Occipital lobe (tissue), 2 donors: ENCODE results near the gene HLA-DPB1. TPM values are rescaled to one million over a fixed set of nuclear protein-coding genes. Genes with fewer than 3 reads are reported as not detected.

Experiments used
- DNase-seq: peaks from one replicate; lab custom pipeline; 2025; lab: John Stamatoyannopoulos, UW
- total RNA-seq: library from RNA; depleted of rRNA; stranded (reverse); fragments of >200 nt; gene quantifications from one replicate; pipeline ENCODE4 v1.2.3, GENCODE V29; 2014

The HLA-DPB1 gene
- total RNA-seq, 1 donor from 2014 or later, result 1.4 TPM

GRCh38 chr6:33128318-33128717 lies 52.5 kb downstream of the HLA-DPB1 start:
- no peak for DNase-seq

DNA sequence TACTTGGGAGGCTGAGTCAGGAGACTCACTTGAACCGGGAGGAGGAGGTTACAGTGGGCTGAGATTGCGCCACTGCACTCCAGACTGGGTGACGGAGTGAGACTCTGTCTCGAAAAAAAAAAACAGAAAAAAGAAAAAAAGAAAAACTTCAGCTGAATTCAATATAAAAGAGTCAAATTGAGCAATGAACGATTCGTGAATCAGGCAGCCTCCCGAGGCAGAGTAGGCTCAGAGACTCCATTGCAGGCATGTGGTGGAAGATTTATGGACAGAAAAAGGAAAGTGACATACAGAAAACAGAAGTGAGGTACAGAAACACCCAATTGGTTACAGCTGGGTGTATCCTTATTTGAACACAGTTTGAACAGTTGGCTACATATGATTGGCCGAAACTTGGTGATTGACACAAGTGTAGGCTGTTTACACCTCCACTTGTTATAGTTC lies 56.3 kb downstream of the HLA-DPB1 start:
- no peak for DNase-seq

DNA sequence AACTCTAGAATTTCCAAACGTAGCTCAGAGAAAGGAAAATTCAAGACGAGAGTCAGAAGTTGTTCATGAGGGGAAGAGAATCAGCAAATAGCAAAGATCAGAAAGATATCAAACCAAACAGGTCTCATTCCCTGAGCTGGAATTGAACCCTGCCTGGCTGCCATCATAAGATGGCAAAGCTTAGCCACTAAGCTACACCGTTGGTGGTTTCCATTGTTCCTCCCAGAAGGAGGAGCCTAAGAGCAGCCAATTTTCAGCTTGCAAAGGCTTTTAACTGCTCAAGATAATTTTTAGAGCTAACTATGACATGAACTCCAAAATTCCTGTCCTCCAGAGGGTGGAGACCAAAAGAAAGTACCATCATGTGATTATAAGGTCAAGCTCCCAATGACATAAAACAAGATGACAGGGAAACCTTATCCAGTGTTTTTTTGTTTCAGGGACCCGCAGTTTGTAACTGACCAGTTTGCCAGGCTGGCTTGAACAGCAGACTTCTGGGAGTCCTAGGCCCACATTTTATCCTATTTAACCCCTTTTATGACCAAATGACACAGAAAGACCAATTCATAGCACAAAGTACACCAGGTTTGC lies 60.6 kb downstream of the HLA-DPB1 start:
- no peak for DNase-seq

Other genes with a start within 250 kb of the HLA-DPB1 start
- gene TAP2, start 237.3 kb upstream of the HLA-DPB1 start, total RNA-seq, result 3.9 TPM
- 5.3 TPM for gene PSMB8, start 231.9 kb upstream of the HLA-DPB1 start, total RNA-seq
- gene TAP1, start 222.3 kb upstream of the HLA-DPB1 start, total RNA-seq, result 7.5 TPM
- 5.8 TPM for gene PSMB9, start 221.8 kb upstream of the HLA-DPB1 start, total RNA-seq
- gene HLA-DMB, start 135.0 kb upstream of the HLA-DPB1 start, total RNA-seq, result 2.0 TPM
- gene HLA-DMA, start 122.9 kb upstream of the HLA-DPB1 start, total RNA-seq, result 0.94 TPM
- gene BRD2, start 107.4 kb upstream of the HLA-DPB1 start, total RNA-seq, result 66.6 TPM
- 0.16 TPM for gene HLA-DOA, start 66.4 kb upstream of the HLA-DPB1 start, total RNA-seq
- 1.4 TPM for gene HLA-DPA1, start 2.3 kb upstream of the HLA-DPB1 start, total RNA-seq
- gene COL11A2, start 116.5 kb downstream of the HLA-DPB1 start, total RNA-seq, result 0.94 TPM
- gene RXRB, start 124.7 kb downstream of the HLA-DPB1 start, total RNA-seq, result 22.6 TPM
- 34.8 TPM for gene SLC39A7, start 124.9 kb downstream of the HLA-DPB1 start, total RNA-seq
- gene HSD17B8, start 128.7 kb downstream of the HLA-DPB1 start, total RNA-seq, result 4.5 TPM
- 20.6 TPM for gene RING1, start 132.5 kb downstream of the HLA-DPB1 start, total RNA-seq
- gene VPS52, start 195.9 kb downstream of the HLA-DPB1 start, total RNA-seq, result 35.1 TPM
- 3,778 TPM for gene RPS18, start 196.1 kb downstream of the HLA-DPB1 start, total RNA-seq
- 12.5 TPM for gene B3GALT4, start 201.1 kb downstream of the HLA-DPB1 start, total RNA-seq
- 42.6 TPM for gene WDR46, start 213.2 kb downstream of the HLA-DPB1 start, total RNA-seq
- 27.0 TPM for gene PFDN6, start 213.6 kb downstream of the HLA-DPB1 start, total RNA-seq
- gene RGL2, start 223.0 kb downstream of the HLA-DPB1 start, total RNA-seq, result 13.7 TPM
- gene TAPBP, start 238.1 kb downstream of the HLA-DPB1 start, total RNA-seq, result 10.5 TPM
- 28.4 TPM for gene ZBTB22, start 241.8 kb downstream of the HLA-DPB1 start, total RNA-seq
- 30.1 TPM for gene DAXX, start 247.0 kb downstream of the HLA-DPB1 start, total RNA-seq